Lower leg skin (tissue), 4 donors: ENCODE measurements around the gene IGSF21. TPM values are rescaled to one million over a fixed set of nuclear protein-coding genes. Genes with fewer than 3 reads are reported as not detected.

Source experiments
- DNase-seq, 2 donors: peaks; one replicate each; pipeline ENCODE4 v3.0.0-alpha.2; 2019; ENCODE audit warnings: low spot score in 2 of 2
- H3K4me3 ChIP-seq: fragments of 200-600 bp; sonication (generic); 2 replicates; pipeline ENCODE4 v1.5.1; 2017; ENCODE audit warnings: mild to moderate bottlenecking, low read depth; ENCODE audit not compliant: poor library complexity, severe bottlenecking
- CTCF ChIP-seq, 3 donors: fragments of 450-650 bp; IDR thresholded peaks; one replicate each; pipeline ENCODE4 v1.5.1; 2016; ENCODE audit warnings: antibody characterized with exemption in 3 of 3, mild to moderate bottlenecking in 3 of 3, moderate library complexity in 2 of 3
- POLR2A ChIP-seq, 2 donors: fragments of 450-650 bp; IDR thresholded peaks; one replicate each; pipeline ENCODE4 v1.6.1; 2016 to 2017; ENCODE audit warnings: antibody characterized with exemption in 2 of 2, mild to moderate bottlenecking in 1 of 2, moderate library complexity in 1 of 2
- WGBS, 2 donors: methylation state at CpG; one replicate each; pipeline ENCODE4 v1.1.5; 2018; 5-methylcytosine and 5-hydroxymethylcytosine counted together
- intact Hi-C: fragments of 100-400 bp; cut with DNase I; formaldehyde crosslinking; loops from one replicate; pipeline ENCODE4 v1.15.0; 2023; ENCODE audit warnings: low total_unique reads
- total RNA-seq, 4 donors: library from RNA; depleted of rRNA; stranded (reverse); fragments of >200 nt; gene quantifications; one replicate each; pipeline ENCODE4 v1.1.0, GENCODE V29; 2016

Gene IGSF21
- 1 to 10 TPM in 2 of 4 donors, under 1 TPM in 2; 0.66 to 3.0 (median 1.3) TPM for total RNA-seq

- TF ChIP-seq POLR2A (IDR thresholded peaks at IDR 0.05) (no peak), CTCF (IDR thresholded peaks at IDR 0.05) (no peak)
- DNase-seq, result no peak
- no peak within 1 kb of the TSS for H3K4me3 ChIP-seq
- WGBS, 2 donors, result 1 to 4% methylated on average over 32 to 46 of the region's 108 CpGs
- intact Hi-C loops, result no loop called here
Measured at GRCh38 chr1:18107369-18108298, at the start of gene IGSF21. IGSF21 (plus strand) TSS chr1:18107798; CDS start chr1:18108129, 331 bp downstream.

GRCh38 chr1:18058206-18058921, 49.2 kb upstream of the IGSF21 start:
- DNase-seq, result no peak
- 66 to 68% methylated on average over 16 of the region's 16 CpGs for WGBS, 2 donors
- TF ChIP-seq POLR2A (IDR thresholded peaks at IDR 0.05) (no peak), CTCF (IDR thresholded peaks at IDR 0.05) (no peak)
- intact Hi-C loops, result no loop called here
- H3K4me3 ChIP-seq, result no peak overlapping the region

GRCh38 chr1:18058981-18059605, 48.5 kb upstream of the IGSF21 start:
- WGBS, 2 donors, result 64 to 72% methylated on average over 7 of the region's 7 CpGs
- no peak for TF ChIP-seq POLR2A (IDR thresholded peaks at IDR 0.05)
- TF ChIP-seq CTCF (IDR thresholded peaks at IDR 0.05), result no peak
- DNase-seq, result no peak
- H3K4me3 ChIP-seq, result no peak overlapping the region
- intact Hi-C loops, result no loop called here

GRCh38 chr1:18060366-18060765, 47.2 kb upstream of the IGSF21 start:
- no peak overlapping the region for H3K4me3 ChIP-seq
- TF ChIP-seq CTCF (IDR thresholded peaks at IDR 0.05), result no peak
- TF ChIP-seq POLR2A (IDR thresholded peaks at IDR 0.05), result no peak
- WGBS, 2 donors, result 76 to 81% methylated on average over 14 of the region's 14 CpGs
- DNase-seq, result no peak
- intact Hi-C loops, result no loop called here

GRCh38 chr1:18062185-18062584, 45.4 kb upstream of the IGSF21 start:
- WGBS, 2 donors, result 55 to 68% methylated on average over 3 of the region's 3 CpGs
- no peak for DNase-seq
- intact Hi-C loops, result no loop called here
- no peak overlapping the region for H3K4me3 ChIP-seq
- TF ChIP-seq POLR2A (IDR thresholded peaks at IDR 0.05), result no peak
- no peak for TF ChIP-seq CTCF (IDR thresholded peaks at IDR 0.05)
